H9 (cell line): ENCODE results near the gene CCDC148. TPM values are rescaled to one million over a fixed set of nuclear protein-coding genes. Genes with fewer than 3 reads are reported as not detected.

Source experiments
- DNase-seq: peaks from one replicate; pipeline ENCODE4 v3.0.0-alpha.2; 2017
- H2AFZ ChIP-seq: one replicate; pipeline ENCODE4 v1.6.1; 2013; ENCODE audit warnings: mild to moderate bottlenecking, low read length, control low read depth, moderate library complexity
- H2AK5ac ChIP-seq: 2 replicates; pipeline ENCODE4 v1.6.1; 2013; ENCODE audit warnings: low read length, control low read depth, mixed read lengths; ENCODE audit not compliant: insufficient read length
- H2BK120ac ChIP-seq: one replicate; pipeline ENCODE4 v1.6.1; 2013; ENCODE audit warnings: low read depth, mild to moderate bottlenecking, low read length, control low read depth, inconsistent platforms; ENCODE audit not compliant: poor library complexity, severe bottlenecking
- H2BK12ac ChIP-seq: 2 replicates; pipeline ENCODE4 v1.6.1; 2013; ENCODE audit warnings: low read length, control low read depth, mixed read lengths, low read depth; ENCODE audit not compliant: insufficient read length
- H2BK15ac ChIP-seq: 2 replicates; pipeline ENCODE4 v1.6.1; 2013; ENCODE audit warnings: low read depth, low read length, control low read depth
- H2BK20ac ChIP-seq: one replicate; pipeline ENCODE4 v1.6.1; 2013; ENCODE audit warnings: low read depth, mild to moderate bottlenecking, low read length, control low read depth, inconsistent platforms; ENCODE audit not compliant: poor library complexity, severe bottlenecking
- H2BK5ac ChIP-seq: 2 replicates; pipeline ENCODE4 v1.6.1; 2013; ENCODE audit warnings: low read length, control low read depth, mixed read lengths; ENCODE audit not compliant: insufficient read length
- H3K14ac ChIP-seq: 2 replicates; pipeline ENCODE4 v1.6.1; 2013; ENCODE audit warnings: low read length, control low read depth; ENCODE audit not compliant: insufficient read depth
- H3K18ac ChIP-seq: 2 replicates; pipeline ENCODE4 v1.6.1; 2013; ENCODE audit warnings: low read depth, mild to moderate bottlenecking, mixed read lengths, low read length, control low read depth; ENCODE audit not compliant: insufficient read length
- H3K23ac ChIP-seq: 2 replicates; pipeline ENCODE4 v1.6.1; 2013; ENCODE audit warnings: low read length, control low read depth, mixed read lengths, low read depth; ENCODE audit not compliant: insufficient read length
- H3K23me2 ChIP-seq: 2 replicates; pipeline ENCODE4 v1.6.1; 2013; ENCODE audit warnings: low read depth, mild to moderate bottlenecking, mixed read lengths, low read length, control low read depth; ENCODE audit not compliant: insufficient read length, poor library complexity, severe bottlenecking
- H3K27ac ChIP-seq: 2 replicates; pipeline ENCODE4 v1.5.1; 2013; ENCODE audit warnings: low read length, control low read depth, mixed read lengths, low read depth; ENCODE audit not compliant: insufficient read length
- H3K27me3 ChIP-seq: 2 replicates; pipeline ENCODE4 v1.6.1; 2013; ENCODE audit warnings: low read length, control low read depth, inconsistent platforms; ENCODE audit not compliant: insufficient read depth
- H3K4ac ChIP-seq: 2 replicates; pipeline ENCODE4 v1.6.1; 2013; ENCODE audit warnings: low read depth, mild to moderate bottlenecking, control low read depth, inconsistent platforms, low read length, moderate library complexity
- H3K4me1 ChIP-seq: 2 replicates; pipeline ENCODE4 v1.6.1; 2013; ENCODE audit warnings: low read length, control low read depth, inconsistent platforms; ENCODE audit not compliant: insufficient read depth
- H3K4me2 ChIP-seq: 2 replicates; pipeline ENCODE4 v1.6.1; 2013; ENCODE audit warnings: low read length, control low read depth, mixed read lengths; ENCODE audit not compliant: insufficient read length, insufficient read depth
- H3K56ac ChIP-seq: 2 replicates; pipeline ENCODE4 v1.6.1; 2013; ENCODE audit warnings: low read depth, mild to moderate bottlenecking, mixed read lengths, low read length, control low read depth; ENCODE audit not compliant: insufficient read length
- H3K79me1 ChIP-seq: 2 replicates; pipeline ENCODE4 v1.6.1; 2013; ENCODE audit warnings: low read depth, mild to moderate bottlenecking, moderate library complexity, low read length, control low read depth, inconsistent platforms; ENCODE audit not compliant: insufficient read depth, poor library complexity, severe bottlenecking
- H3K79me2 ChIP-seq: 2 replicates; pipeline ENCODE4 v1.6.1; 2013; ENCODE audit warnings: low read length, control low read depth, inconsistent platforms; ENCODE audit not compliant: insufficient read depth
- H3K9ac ChIP-seq: 2 replicates; pipeline ENCODE4 v1.6.1; 2013; ENCODE audit warnings: low read length, control low read depth, mixed read lengths; ENCODE audit not compliant: insufficient read length; ENCODE audit errors: extremely low read depth
- H3K9me3 ChIP-seq: one replicate; pipeline ENCODE4 v1.6.1; 2013; ENCODE audit warnings: low read depth, low read length, inconsistent platforms; ENCODE audit not compliant: control insufficient read depth
- H3T11ph ChIP-seq: one replicate; pipeline ENCODE4 v1.6.1; 2013; ENCODE audit warnings: mild to moderate bottlenecking, low read length, control low read depth, inconsistent platforms
- H4K20me1 ChIP-seq: one replicate; pipeline ENCODE4 v1.6.1; 2013; ENCODE audit not compliant: control insufficient read depth, insufficient read length, insufficient read depth
- H4K5ac ChIP-seq: 2 replicates; pipeline ENCODE4 v1.6.1; 2013; ENCODE audit warnings: low read depth, mild to moderate bottlenecking, mixed read lengths, low read length, control low read depth; ENCODE audit not compliant: insufficient read length
- H4K8ac ChIP-seq: replicated peaks from 2 replicates; pipeline ENCODE4 v1.6.1; 2013; ENCODE audit warnings: low read length, control low read depth, mixed read lengths, low read depth; ENCODE audit not compliant: insufficient read length
- H4K91ac ChIP-seq: 2 replicates; pipeline ENCODE4 v1.6.1; 2013; ENCODE audit warnings: low read depth, mild to moderate bottlenecking, moderate library complexity, mixed read lengths, low read length, control low read depth; ENCODE audit not compliant: insufficient read length
- H3K27ac Mint-ChIP-seq, 3 experiments: 2 replicates in 2 of 3; 3 replicates in 1 of 3; pipeline ENCODE4 v1.8.0; 2020 to 2021; ENCODE audit warnings: mixed read lengths in 3 of 3, mild to moderate bottlenecking in 1 of 3, moderate library complexity in 1 of 3
- H3K27me3 Mint-ChIP-seq: 2 replicates; pipeline ENCODE4 v1.8.0; 2021; ENCODE audit warnings: low read depth, mild to moderate bottlenecking, moderate library complexity, mixed read lengths
- H3K36me3 Mint-ChIP-seq, 3 experiments: 2 replicates in 2 of 3; 3 replicates in 1 of 3; pipeline ENCODE4 v1.8.0; 2020 to 2021; ENCODE audit warnings: low read depth in 3 of 3, mixed read lengths in 3 of 3; ENCODE audit not compliant: insufficient read depth in 1 of 3
- H3K4me1 Mint-ChIP-seq, 2 experiments: 2 replicates each; pipeline ENCODE4 v1.8.0; 2020; ENCODE audit warnings: mixed read lengths in 2 of 2
- H3K4me3 Mint-ChIP-seq, 2 experiments: 2 replicates in 1 of 2; 3 replicates in 1 of 2; pipeline ENCODE4 v1.8.0; 2020 to 2021; ENCODE audit warnings: mild to moderate bottlenecking in 2 of 2, mixed read lengths in 2 of 2, moderate library complexity in 1 of 2
- H3K9me3 Mint-ChIP-seq, 2 experiments: 2 replicates in 1 of 2; 3 replicates in 1 of 2; pipeline ENCODE4 v1.8.0; 2020; ENCODE audit warnings: mild to moderate bottlenecking in 2 of 2, mixed read lengths in 2 of 2, moderate library complexity in 1 of 2
- WGBS: extraction: QIAGEN DNeasy Blood & Tissue Kit; methylation state at CpG from one replicate; pipeline ENCODE4 v1.1.7; 2013; ENCODE audit warnings: missing lambda C conversion rate, low lambda C conversion rate, mixed read lengths; ENCODE audit not compliant: insufficient read length; ENCODE audit errors: extremely low coverage; 5-methylcytosine and 5-hydroxymethylcytosine counted together
- total RNA-seq: library from RNA; stranded (reverse); gene quantifications from 2 replicates; pipeline ENCODE4 v1.2.1, GENCODE V29; 2021
- TF ChIP-seq, protein P1 (sequence below): fragments of 200-600 bp; sonication (generic); conservative IDR thresholded peaks from 3 replicates; pipeline ENCODE4 v1.8.0; 2021; ENCODE audit warnings: antibody characterized with exemption, mild to moderate bottlenecking

The CCDC148 gene
- total RNA-seq, 1 experiment from 2014 or later: 1.5 TPM

- Histone ChIP-seq H3K4ac (no peak overlapping the region), H3K9me3 (no peaks in the 10 kb centered on the region), H2BK120ac (no peak overlapping the region), H3T11ph (no peak overlapping the region), H2BK20ac (no peak overlapping the region), H4K5ac (no peak overlapping the region), H3K79me1 (no peaks in the 10 kb centered on the region), H3K4me2 (no peak overlapping the region), H4K91ac (no peak overlapping the region), H3K4me1 (no peaks in the 10 kb centered on the region), H4K20me1 (no peaks in the 10 kb centered on the region), H3K23me2 (no peaks in the 10 kb centered on the region), H2AK5ac (no peak overlapping the region), H3K9ac (no peak overlapping the region), H4K8ac (no peak overlapping the region), H3K14ac (no peak overlapping the region), H3K56ac (no peak overlapping the region), H3K27ac (no peak overlapping the region), H3K23ac (no peak overlapping the region), H2BK5ac (no peak overlapping the region), H2AFZ (no peak overlapping the region), H2BK15ac (no peak overlapping the region), H3K27me3 (no peaks in the 10 kb centered on the region), H3K79me2 (no peaks in the 10 kb centered on the region), H2BK12ac (no peak overlapping the region), H3K18ac (no peak overlapping the region)
- H3K36me3 Mint-ChIP-seq: peaks cover 6 to 31% (median 26%) of the 10 kb centered on the region in 3 experiments; a peak in 6 of 7 replicates
- H3K4me3 Mint-ChIP-seq: no peak overlapping the region
- DNase-seq: no peak
- 0 out of 2 replicates have a peak, but pooled peaks cover 3% of the 10 kb centered on the region for H3K27me3 Mint-ChIP-seq
- H3K9me3 Mint-ChIP-seq: peaks cover 29 to 38% of the 10 kb centered on the region in 2 experiments
- WGBS: no CpG with 5 or more reads among the region's 4 CpGs
- TF ChIP-seq, protein P1, sequence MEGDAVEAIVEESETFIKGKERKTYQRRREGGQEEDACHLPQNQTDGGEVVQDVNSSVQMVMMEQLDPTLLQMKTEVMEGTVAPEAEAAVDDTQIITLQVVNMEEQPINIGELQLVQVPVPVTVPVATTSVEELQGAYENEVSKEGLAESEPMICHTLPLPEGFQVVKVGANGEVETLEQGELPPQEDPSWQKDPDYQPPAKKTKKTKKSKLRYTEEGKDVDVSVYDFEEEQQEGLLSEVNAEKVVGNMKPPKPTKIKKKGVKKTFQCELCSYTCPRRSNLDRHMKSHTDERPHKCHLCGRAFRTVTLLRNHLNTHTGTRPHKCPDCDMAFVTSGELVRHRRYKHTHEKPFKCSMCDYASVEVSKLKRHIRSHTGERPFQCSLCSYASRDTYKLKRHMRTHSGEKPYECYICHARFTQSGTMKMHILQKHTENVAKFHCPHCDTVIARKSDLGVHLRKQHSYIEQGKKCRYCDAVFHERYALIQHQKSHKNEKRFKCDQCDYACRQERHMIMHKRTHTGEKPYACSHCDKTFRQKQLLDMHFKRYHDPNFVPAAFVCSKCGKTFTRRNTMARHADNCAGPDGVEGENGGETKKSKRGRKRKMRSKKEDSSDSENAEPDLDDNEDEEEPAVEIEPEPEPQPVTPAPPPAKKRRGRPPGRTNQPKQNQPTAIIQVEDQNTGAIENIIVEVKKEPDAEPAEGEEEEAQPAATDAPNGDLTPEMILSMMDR: no peak
- H3K27ac Mint-ChIP-seq: peak overlapping the region; percentile 70 to 89 (median 73); a peak in 4 of 7 replicates
- H3K4me1 Mint-ChIP-seq: peaks cover 9 to 11% of the 10 kb centered on the region in 2 experiments
Observed at GRCh38 chr2:158359846-158360245, 96.7 kb downstream of the CCDC148 start.
